Astrocyte of the cerebellum (primary cell): ENCODE results near the gene LCNL1.

Source experiments
- DNase-seq: peaks from one replicate; pipeline ENCODE4 v3.0.0-alpha.2; 2011; ENCODE audit warnings: low read depth
- H3K4me3 ChIP-seq: 2 replicates; pipeline ENCODE4 v1.5.1; 2011; ENCODE audit warnings: mild to moderate bottlenecking, low read depth, low read length, moderate library complexity
- in situ Hi-C: cut with HindIII; loops from 2 replicates; pipeline ENCODE4 v1.10.0; 2017; ENCODE audit warnings: low sequenced_read_pairs
- TF ChIP-seq, protein P1 (sequence below): IDR thresholded peaks from 2 replicates; pipeline ENCODE4 v1.5.1; 2012; ENCODE audit warnings: low read length, low read depth, moderate library complexity, mild to moderate bottlenecking; ENCODE audit errors: missing control alignments

LCNL1 gene

DNA sequence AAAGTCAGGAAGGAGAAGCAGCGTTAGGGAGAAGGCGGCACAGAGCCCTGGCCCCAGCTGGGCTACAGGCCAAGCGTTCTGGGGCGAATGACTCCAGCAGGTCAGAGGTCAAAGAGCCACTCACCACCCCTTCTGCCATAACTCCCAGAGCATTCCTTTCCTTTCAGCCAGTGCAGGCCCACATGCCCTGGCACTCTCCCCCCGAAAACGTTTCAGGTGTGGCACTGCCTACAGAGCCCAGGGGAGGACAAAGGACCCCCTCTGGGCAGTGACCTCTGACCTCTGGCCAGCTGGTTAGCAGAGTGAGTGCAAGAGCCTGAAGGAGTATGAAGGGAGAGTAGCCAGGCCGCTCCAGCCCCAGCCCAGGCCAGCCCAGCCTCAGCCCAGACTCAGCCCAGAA lies 40.4 kb downstream of the LCNL1 start:
- no peak for DNase-seq
- TF ChIP-seq, protein P1, sequence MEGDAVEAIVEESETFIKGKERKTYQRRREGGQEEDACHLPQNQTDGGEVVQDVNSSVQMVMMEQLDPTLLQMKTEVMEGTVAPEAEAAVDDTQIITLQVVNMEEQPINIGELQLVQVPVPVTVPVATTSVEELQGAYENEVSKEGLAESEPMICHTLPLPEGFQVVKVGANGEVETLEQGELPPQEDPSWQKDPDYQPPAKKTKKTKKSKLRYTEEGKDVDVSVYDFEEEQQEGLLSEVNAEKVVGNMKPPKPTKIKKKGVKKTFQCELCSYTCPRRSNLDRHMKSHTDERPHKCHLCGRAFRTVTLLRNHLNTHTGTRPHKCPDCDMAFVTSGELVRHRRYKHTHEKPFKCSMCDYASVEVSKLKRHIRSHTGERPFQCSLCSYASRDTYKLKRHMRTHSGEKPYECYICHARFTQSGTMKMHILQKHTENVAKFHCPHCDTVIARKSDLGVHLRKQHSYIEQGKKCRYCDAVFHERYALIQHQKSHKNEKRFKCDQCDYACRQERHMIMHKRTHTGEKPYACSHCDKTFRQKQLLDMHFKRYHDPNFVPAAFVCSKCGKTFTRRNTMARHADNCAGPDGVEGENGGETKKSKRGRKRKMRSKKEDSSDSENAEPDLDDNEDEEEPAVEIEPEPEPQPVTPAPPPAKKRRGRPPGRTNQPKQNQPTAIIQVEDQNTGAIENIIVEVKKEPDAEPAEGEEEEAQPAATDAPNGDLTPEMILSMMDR: no peak
- H3K4me3 ChIP-seq: no peak overlapping the region
- in situ Hi-C loops: no loop called here

DNA sequence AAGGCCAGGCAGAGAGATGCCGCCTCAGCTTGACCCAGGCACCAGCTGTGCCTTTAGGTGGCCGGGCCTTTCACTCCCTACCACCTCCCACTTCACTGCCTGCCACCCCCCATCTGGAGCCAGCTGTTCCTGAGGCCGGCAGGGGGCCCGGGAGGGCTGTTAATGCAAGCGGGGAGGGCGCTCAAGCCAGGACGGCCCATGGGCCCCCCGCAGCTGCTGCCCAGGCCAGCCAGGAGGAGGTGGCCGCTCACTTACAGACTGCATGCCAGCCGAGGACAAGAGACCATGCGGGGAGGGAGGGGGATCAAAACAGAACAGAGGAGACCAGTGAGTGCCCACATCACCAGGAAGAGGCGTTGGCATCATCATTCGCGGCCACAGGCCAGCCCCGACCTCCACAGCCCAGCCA lies 40.8 kb downstream of the LCNL1 start:
- no peak for DNase-seq
- H3K4me3 ChIP-seq: no peak overlapping the region
- in situ Hi-C loops: no loop called here

DNA sequence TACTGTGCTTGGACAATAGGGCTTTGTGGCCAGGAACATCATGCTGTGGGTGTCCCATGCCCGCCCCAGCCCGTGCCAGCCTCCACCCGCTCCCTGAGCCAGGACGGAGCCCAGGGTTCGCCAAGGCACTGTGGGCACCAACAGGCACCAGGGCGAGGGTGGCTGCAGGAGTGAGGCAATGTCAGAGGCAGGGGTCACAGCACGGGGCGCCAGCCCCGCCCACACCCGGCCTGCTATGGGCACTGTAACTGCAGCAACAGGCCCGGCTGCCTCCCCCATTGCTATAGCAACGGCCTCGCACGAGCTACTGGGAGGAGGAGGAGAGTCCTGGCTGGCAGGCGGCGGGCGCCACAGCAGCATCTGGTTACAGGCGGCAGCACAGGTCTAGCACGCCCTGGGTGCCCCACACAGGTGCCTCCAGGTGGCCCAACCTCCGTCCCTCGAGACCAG lies 42.7 kb downstream of the LCNL1 start:
- no peak overlapping the region for H3K4me3 ChIP-seq
- in situ Hi-C loops: loop anchor here (25.0 kb wide), 1 partner anchor 238 kb away; the partner anchor contains the start of genes CCDC183 and TMEM141
- TF ChIP-seq, protein P1: no peak
- no peak for DNase-seq

More for the DNA sequence above, 40.8 kb downstream of the LCNL1 start:
- TF ChIP-seq, protein P1: no peak

DNA sequence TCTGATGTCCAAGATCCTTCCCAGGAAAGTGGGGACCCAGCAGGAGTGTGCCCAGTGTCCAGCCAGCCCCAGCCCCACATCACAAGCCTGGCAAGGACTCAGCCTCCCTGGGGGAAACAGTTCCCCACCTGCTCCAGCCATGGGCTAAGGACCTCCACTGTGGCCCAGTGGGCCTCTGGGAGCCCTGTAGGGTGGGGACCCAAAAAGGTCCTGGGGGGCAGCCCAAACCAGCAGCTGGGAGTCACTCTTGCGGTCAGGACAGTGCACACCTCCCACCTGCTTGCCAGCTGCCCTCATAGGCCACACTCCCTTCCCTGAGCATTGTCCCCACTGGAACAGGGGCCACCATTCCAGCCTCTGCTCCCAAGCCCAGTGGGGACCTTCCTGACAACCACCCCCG lies 43.6 kb downstream of the LCNL1 start:
- TF ChIP-seq, protein P1: no peak
- DNase-seq: no peak
- no peak overlapping the region for H3K4me3 ChIP-seq

DNA sequence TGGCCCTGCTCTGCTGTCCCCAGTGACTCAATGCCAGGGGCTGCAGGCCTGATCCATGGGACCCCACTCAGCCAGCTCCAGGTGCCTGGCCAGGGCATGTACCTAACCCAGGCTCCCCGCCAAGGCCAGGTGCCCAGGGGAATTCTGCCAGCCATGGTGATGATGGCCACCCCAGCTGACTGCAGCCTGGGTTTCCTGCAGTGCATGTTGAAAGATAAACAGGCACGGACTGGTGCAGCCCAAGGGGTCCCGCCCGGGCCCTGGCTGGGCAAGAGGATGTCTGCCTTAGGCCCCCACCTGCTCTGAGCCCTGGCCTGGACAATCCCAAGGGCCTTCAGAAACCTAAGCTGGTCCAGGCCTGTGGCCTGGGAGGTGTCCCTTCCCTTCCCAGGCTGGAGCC lies 44.0 kb downstream of the LCNL1 start:
- no peak for DNase-seq
- TF ChIP-seq, protein P1: no peak
- H3K4me3 ChIP-seq: no peak overlapping the region
- in situ Hi-C loops: loop anchor here (25.0 kb wide), 1 partner anchor 240 kb away; the partner anchor contains the start of genes CCDC183 and TMEM141

More for the DNA sequence above, 43.6 kb downstream of the LCNL1 start:
- in situ Hi-C loops: loop anchor here (25.0 kb wide), 1 partner anchor 239 kb away; the partner anchor contains the start of genes CCDC183 and TMEM141

DNA sequence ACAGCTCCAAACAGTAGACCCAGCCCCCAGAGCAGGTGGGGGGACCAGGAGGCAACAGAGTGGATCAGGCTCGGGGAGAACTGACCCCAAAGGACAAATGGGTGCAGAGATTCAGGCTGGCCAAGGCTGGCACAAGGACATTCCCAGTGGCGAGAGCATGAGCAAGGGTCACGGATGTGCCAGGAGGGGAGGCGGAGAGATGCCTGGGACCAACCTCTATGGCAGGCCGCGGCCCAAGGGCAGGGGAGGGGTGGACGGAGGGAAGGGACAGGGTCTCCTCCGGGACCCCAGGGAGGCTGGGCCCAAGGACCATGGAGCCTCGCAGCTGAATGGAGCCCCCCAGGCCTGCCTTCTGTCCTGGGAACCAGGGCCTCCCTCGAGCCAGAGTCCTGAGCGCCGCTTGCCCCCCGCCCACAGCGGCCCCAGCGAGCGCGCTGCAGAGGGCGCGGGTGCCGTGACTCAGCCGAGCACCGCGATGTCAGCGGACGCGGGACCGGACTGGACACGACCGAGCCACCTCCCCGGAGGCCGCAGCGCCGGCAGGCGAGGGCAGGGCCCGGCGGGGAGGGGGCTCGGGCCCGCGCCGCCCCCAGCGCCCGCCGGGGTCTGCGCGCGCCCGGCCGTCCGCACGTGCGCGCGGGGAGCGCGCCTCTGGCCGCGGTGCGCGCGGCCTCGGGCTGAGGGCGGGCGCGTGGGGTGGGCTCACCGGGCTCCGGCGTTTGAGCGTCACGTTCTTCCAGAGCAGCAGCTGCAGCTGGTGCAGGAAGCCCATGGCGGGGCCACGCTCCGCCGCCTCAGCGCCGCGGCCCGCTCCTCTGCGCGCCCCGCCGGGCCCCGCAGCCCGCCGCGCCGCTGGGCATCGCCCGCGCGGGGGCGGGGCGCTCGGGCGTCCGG lies 44.8 kb downstream of the LCNL1 start, which contains the start of gene ABCA2:
TSS of gene ABCA2 (minus strand) at position 869 of the 894 bp plus-strand sequence. CDS start at position 772, 97 bp downstream.
- DNase-seq: no peak
- in situ Hi-C loops: loop anchor here (25.0 kb wide), 1 partner anchor 240 kb away; the partner anchor contains the start of genes CCDC183 and TMEM141
- H3K4me3 ChIP-seq: peak within 1 kb of the TSS; percentile 42
- TF ChIP-seq, protein P1: no peak
